Measurements from ENCODE around the gene DOCK3.

GRCh38 chr3:51388286-51389029 lies 713.7 kb downstream of the DOCK3 start:
- TF ChIP-seq REST (IDR thresholded peaks at IDR 0.05; ENCODE audit: insufficient read depth in 1 of 2, low read depth in 2 of 2, low read length in 2 of 2) (no peak), SIN3A (IDR thresholded peaks at IDR 0.05; ENCODE audit: borderline replicate concordance, insufficient read depth, low read length) (no peak), FOXP2 (optimal IDR thresholded peaks at IDR 0.05; ENCODE audit: borderline replicate concordance, extremely low read depth, extremely low read length, insufficient read depth) (no peak), TAF1 (IDR thresholded peaks at IDR 0.05; ENCODE audit: borderline replicate concordance, insufficient read depth, low read length) (no peak)

Measured in PFSK-1 (cell line).